Measurements from ENCODE around the gene YIPF5. TPM values are rescaled to one million over a fixed set of nuclear protein-coding genes. Genes with fewer than 3 reads are reported as not detected.
A peak's percentile ranks its signal among the peaks of the same experiment; 100 is the strongest.

The YIPF5 gene
- polyA plus RNA-seq, 1 donor (not counting 4 experiments of a cell fraction or from before 2014, with no cell fraction given), result 83.9 TPM

DNA sequence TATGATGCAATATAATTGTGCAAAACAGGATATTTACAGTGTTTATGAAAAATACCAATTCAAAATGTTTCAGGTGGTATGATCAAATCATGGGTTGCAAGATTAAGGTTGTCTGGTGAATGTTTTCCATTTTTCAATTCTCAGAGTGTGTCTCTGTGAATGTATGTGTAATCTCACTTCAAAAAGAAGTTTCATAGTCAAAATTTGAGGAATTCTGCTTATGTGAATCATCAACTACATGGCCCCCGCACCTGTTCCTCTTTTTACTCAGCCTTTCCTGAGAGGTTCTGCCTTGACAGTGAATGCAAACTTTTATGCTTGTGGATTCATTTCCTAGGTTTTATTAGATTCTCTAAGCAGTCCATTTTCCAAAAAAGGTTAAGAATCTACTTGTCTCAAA lies 32.3 kb upstream of the YIPF5 start:
- Histone ChIP-seq H3K4me2 (ENCODE audit: control insufficient read depth, extremely low read depth, insufficient read depth, low read depth, low read length) (no peak overlapping the region), H3K9me3 (ENCODE audit: control insufficient read depth, low read depth, low read length) (no peaks in the 10 kb centered on the region), H3K9ac (ENCODE audit: control insufficient read depth, extremely low read depth, insufficient read depth, low read length) (no peak overlapping the region), H4K20me1 (ENCODE audit: control insufficient read depth, extremely low read depth, insufficient read depth, low read length) (no peaks in the 10 kb centered on the region), H3K27me3 (ENCODE audit: control insufficient read depth, extremely low read depth, insufficient read depth, low read length) (peaks cover 29% of the 10 kb centered on the region), H3K4me3 (ENCODE audit: control insufficient read depth in 2 of 3, extremely low read depth in 1 of 3, insufficient read depth in 2 of 3, low read depth in 1 of 3, low read length in 3 of 3) (no peak overlapping the region), H3K79me2 (ENCODE audit: control insufficient read depth, insufficient read depth, low read length) (no peaks in the 10 kb centered on the region), H3K9me1 (ENCODE audit: control insufficient read depth, extremely low read depth, insufficient read depth, low read length) (no peaks in the 10 kb centered on the region), H2AFZ (ENCODE audit: control insufficient read depth, low read length) (no peak overlapping the region), H3K4me1 (ENCODE audit: control insufficient read depth, extremely low read depth, insufficient read depth, low read length) (no peaks in the 10 kb centered on the region), H3K27ac (ENCODE audit: control insufficient read depth, insufficient read depth, low read length) (no peak overlapping the region), H3K36me3 (ENCODE audit: control insufficient read depth in 2 of 2, extremely low read depth in 1 of 2, insufficient read depth in 2 of 2, low read length in 2 of 2) (no peaks in the 10 kb centered on the region)
- DNase-seq (ENCODE audit: low read depth, low spot score), result no peak
- dilution Hi-C loops (cut with MboI; ENCODE audit: extremely low pct_ligation_motif_present, low sequenced_read_pairs), result no loop called here
- no peak for TF ChIP-seq EZH2 (IDR thresholded peaks at IDR 0.05; ENCODE audit: low read length)
- TF ChIP-seq, protein P1, sequence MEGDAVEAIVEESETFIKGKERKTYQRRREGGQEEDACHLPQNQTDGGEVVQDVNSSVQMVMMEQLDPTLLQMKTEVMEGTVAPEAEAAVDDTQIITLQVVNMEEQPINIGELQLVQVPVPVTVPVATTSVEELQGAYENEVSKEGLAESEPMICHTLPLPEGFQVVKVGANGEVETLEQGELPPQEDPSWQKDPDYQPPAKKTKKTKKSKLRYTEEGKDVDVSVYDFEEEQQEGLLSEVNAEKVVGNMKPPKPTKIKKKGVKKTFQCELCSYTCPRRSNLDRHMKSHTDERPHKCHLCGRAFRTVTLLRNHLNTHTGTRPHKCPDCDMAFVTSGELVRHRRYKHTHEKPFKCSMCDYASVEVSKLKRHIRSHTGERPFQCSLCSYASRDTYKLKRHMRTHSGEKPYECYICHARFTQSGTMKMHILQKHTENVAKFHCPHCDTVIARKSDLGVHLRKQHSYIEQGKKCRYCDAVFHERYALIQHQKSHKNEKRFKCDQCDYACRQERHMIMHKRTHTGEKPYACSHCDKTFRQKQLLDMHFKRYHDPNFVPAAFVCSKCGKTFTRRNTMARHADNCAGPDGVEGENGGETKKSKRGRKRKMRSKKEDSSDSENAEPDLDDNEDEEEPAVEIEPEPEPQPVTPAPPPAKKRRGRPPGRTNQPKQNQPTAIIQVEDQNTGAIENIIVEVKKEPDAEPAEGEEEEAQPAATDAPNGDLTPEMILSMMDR (optimal IDR thresholded peaks at IDR 0.05 in 1 of 3, IDR thresholded peaks at IDR 0.05 in 1 of 3, conservative IDR thresholded peaks at IDR 0.05 in 1 of 3; ENCODE audit: extremely low read depth in 1 of 3, insufficient read depth in 2 of 3, low read length in 3 of 3), result no peak
- no peak for FAIRE-seq

DNA sequence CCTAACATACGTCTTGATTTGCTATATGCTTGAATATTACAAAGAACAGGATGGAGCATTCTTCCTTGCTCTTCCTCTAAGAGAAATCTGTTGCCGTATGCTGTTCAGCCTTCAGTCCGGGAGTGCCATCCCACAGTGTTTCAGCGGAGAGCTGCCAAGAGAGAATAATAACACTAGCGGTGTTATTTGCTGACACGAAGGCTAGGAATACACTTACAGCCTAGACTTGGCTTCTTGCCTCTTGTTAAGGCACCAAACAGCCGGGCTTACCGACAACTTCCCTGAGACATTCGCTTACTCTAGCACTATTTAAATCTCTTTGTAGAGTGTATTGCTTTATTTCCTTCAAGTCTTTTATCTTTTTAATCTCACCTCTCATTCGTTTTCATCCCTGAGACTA lies 31.6 kb upstream of the YIPF5 start:
- no peak overlapping the region for H3K9ac ChIP-seq (ENCODE audit: control insufficient read depth, extremely low read depth, insufficient read depth, low read length)
- H3K36me3 ChIP-seq (ENCODE audit: control insufficient read depth in 2 of 2, extremely low read depth in 1 of 2, insufficient read depth in 2 of 2, low read length in 2 of 2), result no peaks in the 10 kb centered on the region
- no peaks in the 10 kb centered on the region for H3K9me1 ChIP-seq (ENCODE audit: control insufficient read depth, extremely low read depth, insufficient read depth, low read length)
- no peak overlapping the region for H3K4me3 ChIP-seq (ENCODE audit: control insufficient read depth in 2 of 3, extremely low read depth in 1 of 3, insufficient read depth in 2 of 3, low read depth in 1 of 3, low read length in 3 of 3)
- H3K79me2 ChIP-seq (ENCODE audit: control insufficient read depth, insufficient read depth, low read length), result no peaks in the 10 kb centered on the region
- dilution Hi-C loops (cut with MboI; ENCODE audit: extremely low pct_ligation_motif_present, low sequenced_read_pairs), result no loop called here
- peaks cover 24% of the 10 kb centered on the region for H3K27me3 ChIP-seq (ENCODE audit: control insufficient read depth, extremely low read depth, insufficient read depth, low read length)
- FAIRE-seq (no peak), DNase-seq (ENCODE audit: low read depth, low spot score) (no peak)
- no peaks in the 10 kb centered on the region for H4K20me1 ChIP-seq (ENCODE audit: control insufficient read depth, extremely low read depth, insufficient read depth, low read length)
- H3K4me2 ChIP-seq (ENCODE audit: control insufficient read depth, extremely low read depth, insufficient read depth, low read depth, low read length), result no peak overlapping the region
- TF ChIP-seq EZH2 (IDR thresholded peaks at IDR 0.05; ENCODE audit: low read length), result no peak
- TF ChIP-seq, protein P1 (optimal IDR thresholded peaks at IDR 0.05 in 1 of 3, IDR thresholded peaks at IDR 0.05 in 1 of 3, conservative IDR thresholded peaks at IDR 0.05 in 1 of 3; ENCODE audit: extremely low read depth in 1 of 3, insufficient read depth in 2 of 3, low read length in 3 of 3), result no peak
- peak overlapping the region; percentile 18 for H2AFZ ChIP-seq (ENCODE audit: control insufficient read depth, low read length)
- no peaks in the 10 kb centered on the region for H3K9me3 ChIP-seq (ENCODE audit: control insufficient read depth, low read depth, low read length)
- no peaks in the 10 kb centered on the region for H3K4me1 ChIP-seq (ENCODE audit: control insufficient read depth, extremely low read depth, insufficient read depth, low read length)
- H3K27ac ChIP-seq (ENCODE audit: control insufficient read depth, insufficient read depth, low read length), result no peak overlapping the region

Data from keratinocyte (primary cell).